Keratinocyte (primary cell): ENCODE measurements around the gene SCAPER.

Source experiments
- EZH2 ChIP-seq: IDR thresholded peaks from one replicate; pipeline ENCODE4 v1.6.1; 2012; ENCODE audit warnings: inconsistent platforms, mild to moderate bottlenecking, low read length, moderate library complexity
- TF ChIP-seq, protein P1 (sequence below), 3 experiments: IDR thresholded peaks in 1 of 3; conservative IDR thresholded peaks in 1 of 3; optimal IDR thresholded peaks in 1 of 3; 2 replicates in 2 of 3; 3 replicates in 1 of 3; pipeline versions ENCODE3 to v1.5.1; 2011; ENCODE audit warnings: low read length in 3 of 3, mild to moderate bottlenecking in 3 of 3, moderate library complexity in 2 of 3, control low read depth in 1 of 3, inconsistent platforms in 1 of 3; ENCODE audit not compliant: insufficient read depth in 2 of 3; ENCODE audit errors: extremely low read depth in 1 of 3

DNA sequence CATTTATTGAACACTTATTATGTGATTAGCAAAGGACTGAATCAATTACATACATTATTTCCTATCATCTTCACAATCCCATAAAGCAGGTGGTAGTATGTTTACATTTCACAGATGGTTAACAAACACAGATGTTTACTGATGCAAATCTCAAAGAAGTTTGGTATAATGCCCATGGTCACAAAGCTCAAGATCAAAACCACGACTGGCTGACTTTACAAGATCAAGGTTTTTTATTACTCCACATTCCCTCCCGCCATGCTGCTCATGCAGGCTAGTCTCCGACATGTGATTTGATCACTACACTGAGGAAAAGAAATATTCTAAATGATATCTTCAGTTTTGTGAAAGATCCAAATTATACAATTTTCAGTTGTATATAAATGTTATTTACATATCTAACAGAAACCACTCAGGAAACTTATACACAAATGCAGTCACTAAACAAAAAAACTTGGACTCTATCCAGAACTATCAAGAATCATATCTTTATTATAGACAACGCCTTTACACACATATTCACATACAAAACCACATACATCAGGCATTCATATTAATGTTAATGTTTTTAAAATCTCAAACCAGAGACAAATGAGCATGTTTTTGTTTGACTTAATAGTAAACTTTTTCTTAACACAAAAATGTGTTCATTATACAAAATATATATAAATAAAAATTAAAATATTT, 235.5 kb downstream of the SCAPER start:
- TF ChIP-seq, protein P1, sequence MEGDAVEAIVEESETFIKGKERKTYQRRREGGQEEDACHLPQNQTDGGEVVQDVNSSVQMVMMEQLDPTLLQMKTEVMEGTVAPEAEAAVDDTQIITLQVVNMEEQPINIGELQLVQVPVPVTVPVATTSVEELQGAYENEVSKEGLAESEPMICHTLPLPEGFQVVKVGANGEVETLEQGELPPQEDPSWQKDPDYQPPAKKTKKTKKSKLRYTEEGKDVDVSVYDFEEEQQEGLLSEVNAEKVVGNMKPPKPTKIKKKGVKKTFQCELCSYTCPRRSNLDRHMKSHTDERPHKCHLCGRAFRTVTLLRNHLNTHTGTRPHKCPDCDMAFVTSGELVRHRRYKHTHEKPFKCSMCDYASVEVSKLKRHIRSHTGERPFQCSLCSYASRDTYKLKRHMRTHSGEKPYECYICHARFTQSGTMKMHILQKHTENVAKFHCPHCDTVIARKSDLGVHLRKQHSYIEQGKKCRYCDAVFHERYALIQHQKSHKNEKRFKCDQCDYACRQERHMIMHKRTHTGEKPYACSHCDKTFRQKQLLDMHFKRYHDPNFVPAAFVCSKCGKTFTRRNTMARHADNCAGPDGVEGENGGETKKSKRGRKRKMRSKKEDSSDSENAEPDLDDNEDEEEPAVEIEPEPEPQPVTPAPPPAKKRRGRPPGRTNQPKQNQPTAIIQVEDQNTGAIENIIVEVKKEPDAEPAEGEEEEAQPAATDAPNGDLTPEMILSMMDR (optimal IDR thresholded peaks at IDR 0.05 in 1 of 3, IDR thresholded peaks at IDR 0.05 in 1 of 3, conservative IDR thresholded peaks at IDR 0.05 in 1 of 3; ENCODE audit: extremely low read depth in 1 of 3, insufficient read depth in 2 of 3, low read length in 3 of 3): no peak
- TF ChIP-seq EZH2: no peak
